Measurements from ENCODE around the gene TYK2.

- no peak for TF ChIP-seq STAT6 (CRISPR knock-in tag; IDR thresholded peaks at IDR 0.05; ENCODE audit: borderline replicate concordance)
- TF ChIP-seq ZNF446 (CRISPR knock-in tag; IDR thresholded peaks at IDR 0.05): no peak
- no peak for TF ChIP-seq JUND (CRISPR knock-in tag; IDR thresholded peaks at IDR 0.05)
- no peak for TF ChIP-seq NPAS2 (CRISPR knock-in tag; IDR thresholded peaks at IDR 0.05; ENCODE audit: borderline replicate concordance)
- no peak for TF ChIP-seq DNMT1 (CRISPR knock-in tag; IDR thresholded peaks at IDR 0.05)
- TF ChIP-seq GFI1 (CRISPR knock-in tag; IDR thresholded peaks at IDR 0.05; ENCODE audit: borderline replicate concordance): no peak
- TF ChIP-seq MYC (CRISPR knock-in tag; IDR thresholded peaks at IDR 0.05; ENCODE audit: borderline replicate concordance): no peak
These were observed 58.2 kb downstream of the TYK2 start for GRCh38 chr19:10321874-10322835.
